HPDE6-E6E7 (cell line): ENCODE measurements around the gene SUMO3.

Experiments used
- DNase-seq: peaks from one replicate; pipeline ENCODE4 v3.0.0; 2011; ENCODE audit warnings: missing footprints; ENCODE audit errors: extremely low spot score

Gene SUMO3

DNA sequence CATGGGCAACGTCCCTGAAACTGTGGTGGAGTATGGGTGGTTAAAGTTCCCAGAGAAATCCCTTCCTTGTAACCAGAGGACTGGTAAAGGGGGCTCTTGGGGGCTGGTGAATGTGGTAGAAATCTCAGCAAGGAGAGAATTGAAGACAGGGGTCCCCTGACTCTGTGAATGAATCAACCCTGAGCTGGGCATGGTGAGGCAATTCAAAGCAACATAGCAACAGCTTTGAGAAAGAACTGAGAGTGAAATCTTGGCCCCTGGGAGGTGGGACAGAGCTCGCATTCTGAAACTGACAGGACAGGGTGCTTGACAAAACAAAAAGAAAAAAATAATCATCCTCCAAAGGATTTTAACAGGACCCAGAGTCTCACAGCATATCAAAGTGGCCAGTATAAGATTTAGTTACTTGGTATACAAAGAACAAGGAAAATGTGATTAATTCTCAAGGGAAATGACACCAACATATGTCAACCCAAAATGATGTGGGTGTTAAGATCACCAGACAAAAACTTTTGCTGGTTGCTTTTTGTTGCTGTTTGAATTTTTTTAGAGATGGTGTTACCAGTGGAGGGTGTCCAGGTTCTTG lies 11.7 kb upstream of the SUMO3 start:
- no peak for DNase-seq

GRCh38 chr21:44828362-44829056 lies 10.6 kb upstream of the SUMO3 start:
- DNase-seq = no peak

- DNase-seq = no peak
These were observed 5.4 kb upstream of the SUMO3 start for GRCh38 chr21:44823179-44823660.

DNA sequence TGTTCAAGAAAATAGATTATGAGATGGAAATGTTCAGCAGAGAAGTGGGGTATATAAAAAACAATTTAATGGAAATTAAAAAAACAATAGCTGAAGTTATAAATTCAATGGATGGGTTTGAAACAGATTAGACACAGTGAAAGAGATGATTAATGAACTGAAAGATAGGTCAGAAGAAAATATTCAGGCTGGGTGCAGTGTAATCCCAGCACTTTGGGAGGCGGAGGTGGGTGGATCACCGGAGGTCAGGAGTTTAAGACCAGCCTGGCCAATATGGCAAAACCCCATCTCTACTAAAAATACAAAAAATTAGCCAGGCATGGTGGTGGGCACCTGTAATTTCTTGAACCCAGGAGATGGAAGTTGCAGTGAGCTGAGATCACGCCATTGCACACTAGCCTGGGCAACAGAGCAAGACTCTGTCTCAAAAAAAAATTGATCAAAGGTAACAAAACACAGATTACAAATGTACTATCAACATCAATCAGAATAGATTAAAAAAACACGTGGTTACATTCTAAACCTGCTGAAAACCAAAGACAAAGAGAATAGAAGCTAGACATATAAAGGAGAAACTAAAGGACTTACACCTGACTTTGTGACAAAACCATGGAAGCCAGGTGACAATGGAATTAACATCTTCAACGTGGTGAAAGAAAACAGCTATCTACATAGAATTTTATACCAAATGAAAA lies 4.8 kb upstream of the SUMO3 start:
- DNase-seq = no peak

DNA sequence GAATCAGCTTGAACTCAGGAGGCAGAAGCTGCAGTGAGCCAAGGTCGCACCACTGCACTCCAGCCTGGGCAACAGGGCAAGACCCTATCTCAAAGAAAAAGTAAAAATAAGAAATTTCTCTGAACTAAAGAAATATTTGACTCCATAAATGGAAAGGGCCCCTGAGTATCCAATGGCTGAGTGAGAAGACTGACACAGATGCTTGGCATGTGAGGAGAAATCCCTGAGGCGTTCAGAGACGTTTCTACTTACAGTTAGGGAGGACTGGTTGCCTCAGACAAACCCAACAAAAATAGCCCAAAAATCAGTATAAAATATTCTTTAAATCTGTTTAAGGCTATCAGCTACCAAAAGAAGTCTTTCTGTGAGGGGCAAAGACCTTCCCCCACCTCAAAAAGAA lies 3.0 kb upstream of the SUMO3 start:
- DNase-seq = no peak

GRCh38 chr21:44819283-44820243 lies 1.7 kb upstream of the SUMO3 start:
- no peak for DNase-seq

DNA sequence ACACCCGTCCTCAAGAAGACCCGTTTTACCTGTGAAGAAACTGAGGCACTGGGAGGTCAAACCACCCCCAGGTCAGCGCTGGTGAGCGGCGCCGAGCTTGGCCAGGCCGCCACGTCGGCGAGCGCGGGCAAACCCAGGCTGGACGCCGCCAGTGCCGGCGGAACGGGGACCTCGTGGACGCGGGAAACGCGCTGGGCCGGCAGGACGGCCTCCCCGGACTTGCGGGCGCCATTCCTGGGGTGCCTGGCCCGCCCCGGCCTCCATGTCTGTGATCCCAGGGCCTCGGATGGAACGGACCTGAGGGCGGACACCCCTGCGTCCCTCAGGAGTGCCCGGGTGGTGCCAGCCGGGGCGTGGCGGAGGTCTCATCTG lies 764 bp upstream of the SUMO3 start:
- no peak for DNase-seq

- peak; percentile 83 for DNase-seq
These were observed 369 bp downstream of the SUMO3 start for GRCh38 chr21:44817506-44817880.

DNA sequence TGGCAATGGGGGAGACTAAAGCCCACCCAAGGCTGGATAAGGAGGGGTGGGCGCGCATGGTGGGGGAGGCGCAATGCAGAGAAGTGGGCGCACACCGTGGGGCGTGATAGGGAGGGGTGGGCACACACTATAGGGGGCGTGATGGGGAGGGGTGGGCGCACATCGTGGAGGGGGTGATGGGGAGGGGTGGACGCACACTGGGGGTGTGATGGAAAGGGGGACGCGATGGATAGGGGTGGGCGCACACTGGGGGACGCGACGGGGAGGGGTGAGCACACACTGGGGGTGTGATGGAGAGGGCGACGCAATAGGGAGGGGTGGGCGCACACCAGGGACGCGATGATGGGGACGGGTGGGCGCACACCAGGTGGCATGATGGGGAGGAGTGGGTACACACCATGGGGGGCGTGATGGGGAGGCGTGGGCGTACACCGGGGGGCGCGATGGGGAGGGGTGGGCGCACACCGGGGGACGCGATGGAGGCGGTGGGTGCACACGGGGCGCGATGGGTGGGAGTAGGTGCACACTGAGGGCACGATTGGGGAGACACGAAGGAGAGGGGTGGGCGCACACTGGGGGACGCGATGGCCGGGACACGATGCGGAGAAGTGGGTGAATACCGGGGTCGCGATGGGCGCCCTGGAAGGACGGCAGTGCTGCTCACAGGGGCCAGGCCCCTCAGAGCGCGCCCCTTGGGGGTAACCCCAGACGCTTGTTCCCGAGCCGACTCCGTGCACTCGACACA lies 929 bp downstream of the SUMO3 start:
- DNase-seq = no peak

GRCh38 chr21:44815852-44816628 lies 1.8 kb downstream of the SUMO3 start:
- no peak for DNase-seq

DNA sequence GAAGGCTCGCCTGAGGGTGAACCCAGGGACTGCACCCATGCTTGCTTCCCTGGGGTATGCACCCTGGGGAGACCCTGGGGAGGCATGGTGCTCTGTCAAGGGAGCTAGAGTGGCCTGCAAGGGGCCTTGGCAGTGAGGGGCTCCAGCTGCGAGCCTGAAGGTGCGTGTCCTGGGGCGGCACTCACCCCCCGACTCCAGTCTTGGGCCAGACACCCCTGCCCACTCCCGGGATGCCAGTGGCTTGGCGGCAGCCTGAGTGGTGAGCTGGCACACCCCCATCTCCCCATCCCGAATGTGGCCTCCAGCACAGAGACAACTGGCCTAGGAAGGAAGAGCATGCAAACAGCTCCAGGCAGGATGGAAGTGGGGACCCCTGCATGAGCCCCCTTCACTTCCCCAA lies 2.6 kb downstream of the SUMO3 start:
- DNase-seq = no peak

GRCh38 chr21:44814498-44815023 lies 3.3 kb downstream of the SUMO3 start:
- no peak for DNase-seq

- no peak for DNase-seq
These were observed 4.1 kb downstream of the SUMO3 start for GRCh38 chr21:44813727-44814126.

- DNase-seq = no peak
These were observed 4.7 kb downstream of the SUMO3 start for GRCh38 chr21:44813149-44813548.

- DNase-seq = no peak
These were observed 5.2 kb downstream of the SUMO3 start for GRCh38 chr21:44812640-44813039.

- DNase-seq = no peak
These were observed 7.1 kb downstream of the SUMO3 start for GRCh38 chr21:44810779-44811178.

DNA sequence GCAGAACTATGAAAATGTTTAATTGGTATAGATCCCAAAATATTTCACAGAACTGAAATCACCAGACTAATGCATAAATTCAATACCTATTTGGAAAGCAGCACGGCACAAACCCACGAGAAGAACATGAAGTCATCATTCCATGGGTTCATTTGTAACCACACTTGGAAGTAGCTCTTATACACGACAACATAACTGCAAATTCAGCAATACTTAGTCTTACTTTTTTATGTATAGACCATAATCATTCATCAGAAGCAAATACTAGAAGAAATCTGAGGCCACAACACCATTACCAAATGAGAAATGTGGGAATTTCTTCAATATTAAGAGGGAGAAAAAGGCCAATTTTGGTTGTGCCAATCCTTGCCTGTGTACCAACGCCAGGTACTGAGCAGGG lies 12.0 kb downstream of the SUMO3 start:
- DNase-seq = no peak

DNA sequence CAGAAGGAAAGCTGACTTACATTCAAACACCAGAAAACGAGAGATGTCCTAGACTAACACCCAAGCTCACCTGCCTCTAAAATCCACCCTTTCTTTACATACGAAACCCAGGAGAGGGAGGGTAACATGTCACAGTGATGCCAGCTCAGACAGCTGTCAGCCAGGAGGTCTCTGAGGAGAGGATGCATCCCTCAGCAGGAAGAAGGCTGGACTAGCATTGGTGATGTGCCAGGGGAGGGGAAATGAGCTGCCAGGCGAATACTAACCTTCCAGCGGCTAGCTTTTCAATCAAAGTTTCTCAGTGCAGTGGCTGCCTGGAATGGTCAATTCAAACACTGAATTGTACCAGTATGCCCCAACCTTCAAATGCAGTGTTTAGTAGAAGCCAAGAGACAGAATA lies 12.6 kb downstream of the SUMO3 start:
- DNase-seq = no peak

GRCh38 chr21:44804762-44805161 lies 13.1 kb downstream of the SUMO3 start:
- DNase-seq = no peak

GRCh38 chr21:44803651-44804050 lies 14.2 kb downstream of the SUMO3 start:
- DNase-seq = no peak
